Measurements from ENCODE around the gene HEMK1. TPM values are rescaled to one million over a fixed set of nuclear protein-coding genes. Genes with fewer than 3 reads are reported as not detected.

The HEMK1 gene
- total RNA-seq, 6 donors from 2014 or later = 5.0 to 25.3 (median 9.6) TPM

- DNase-seq (no peak), ATAC-seq (ENCODE audit: low FRiP score in 2 of 2) (no peak)
- Histone ChIP-seq H3K9me3 (no peaks in the 10 kb centered on the region), H3K27ac (no peak overlapping the region), H3K4me1 (peaks cover 15 to 23% (median 19%) of the 10 kb centered on the region in 4 donors), H3K36me3 (no peaks in the 10 kb centered on the region), H3K4me3 (no peak overlapping the region), H3K27me3 (no peaks in the 10 kb centered on the region)
- TF ChIP-seq EP300 (IDR thresholded peaks at IDR 0.05) = no peak
- no peak for TF ChIP-seq POLR2AphosphoS5 (IDR thresholded peaks at IDR 0.05)
- no peak for TF ChIP-seq POLR2A (IDR thresholded peaks at IDR 0.05)
- TF ChIP-seq CTCF (IDR thresholded peaks at IDR 0.05) = no peak
- 86 to 89% methylated on average over 1 of the region's 1 CpG for WGBS, 2 donors
Measured at GRCh38 chr3:50564321-50564720, 5.0 kb upstream of the HEMK1 start.

DNA sequence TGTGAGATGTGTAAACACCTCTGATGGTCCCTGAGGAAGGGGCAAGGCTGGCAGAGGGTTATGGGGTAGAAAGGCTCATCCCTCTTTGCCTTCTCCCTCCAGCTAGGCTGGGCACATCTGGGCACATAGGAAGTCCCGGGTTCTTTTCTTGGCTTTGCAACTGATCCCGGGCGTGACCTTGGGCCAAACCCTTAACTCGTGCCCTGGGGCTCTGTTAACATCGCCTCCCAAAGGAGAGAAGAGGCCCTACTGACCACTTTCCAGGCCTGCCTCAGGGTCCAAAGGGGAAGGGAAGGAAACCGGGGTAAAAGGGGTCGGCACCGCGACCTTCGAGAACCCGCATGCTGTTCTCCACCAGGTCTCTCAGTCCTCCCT is 2.3 kb upstream of the HEMK1 start:
- Histone ChIP-seq H3K9me3 (no peaks in the 10 kb centered on the region), H3K4me1 (peaks cover 25 to 39% (median 30%) of the 10 kb centered on the region in 4 donors), H3K27me3 (no peaks in the 10 kb centered on the region), H3K27ac (peak overlapping the region; percentile 23 to 88 (median 75)), H3K36me3 (no peaks in the 10 kb centered on the region), H3K4me3 (peak overlapping the region; percentile 54 to 75 (median 64))
- DNase-seq (no peak), ATAC-seq (ENCODE audit: low FRiP score in 2 of 2) (no peak)
- 21 to 28% methylated on average over 3 to 11 of the region's 11 CpGs for WGBS, 2 donors
- TF ChIP-seq POLR2A (IDR thresholded peaks at IDR 0.05) (no peak), CTCF (IDR thresholded peaks at IDR 0.05) (no peak), EP300 (IDR thresholded peaks at IDR 0.05) (no peak), POLR2AphosphoS5 (IDR thresholded peaks at IDR 0.05) (no peak)

DNA sequence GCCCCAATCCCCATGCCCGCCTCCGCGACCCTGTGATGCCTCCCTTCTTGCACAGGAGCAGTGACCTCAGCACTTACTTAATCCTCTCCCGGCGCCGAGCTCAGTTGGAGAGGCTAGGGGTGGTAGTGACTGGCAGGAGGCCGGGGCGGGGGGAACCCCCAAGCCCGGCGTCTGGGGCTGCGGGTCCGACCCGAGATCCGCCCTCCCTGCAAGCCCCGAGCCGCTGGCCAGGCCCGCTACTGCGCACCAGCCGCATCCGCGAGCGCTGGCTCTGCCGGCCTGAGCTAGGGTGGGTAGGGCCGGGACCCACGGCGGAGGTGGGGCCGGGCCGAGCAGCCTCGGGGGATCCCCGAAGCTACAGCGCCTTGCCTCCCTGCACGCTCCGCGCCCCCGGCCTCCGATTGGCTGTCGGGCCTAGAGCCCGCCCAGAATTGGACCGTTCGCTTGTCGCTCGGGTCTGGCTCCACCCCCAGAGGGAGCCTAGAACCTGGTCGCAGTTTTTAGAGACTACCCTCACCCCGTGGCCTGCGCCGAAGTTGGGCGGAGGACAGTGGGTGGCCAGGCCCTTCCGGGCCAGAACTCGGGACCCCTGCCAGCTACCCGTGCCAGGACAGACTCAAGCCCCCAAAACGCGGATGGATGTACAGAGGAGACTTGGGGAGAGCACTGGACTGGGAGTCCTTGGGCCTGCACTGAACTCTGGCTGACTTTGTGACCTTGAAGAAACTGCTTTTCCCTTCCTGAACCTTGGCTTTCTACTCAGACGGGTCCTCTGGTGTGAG is 1.7 kb upstream of the HEMK1 start, which contains the start of gene C3orf18:
C3orf18 (minus strand) TSS at position 362 of the 782 bp plus-strand sequence. CDS start 2,048 bp downstream, outside the sequence.
- Histone ChIP-seq H3K9me3 (no peaks in the 10 kb centered on the region), H3K4me1 (peaks cover 30 to 45% (median 35%) of the 10 kb centered on the region in 4 donors), H3K27me3 (no peaks in the 10 kb centered on the region), H3K27ac (peak within 1 kb of the TSS; percentile 23 to 91 (median 84)), H3K36me3 (no peaks in the 10 kb centered on the region), H3K4me3 (peak within 1 kb of the TSS; percentile 57 to 78 (median 70))
- DNase-seq (peak; percentile 94 to 99), ATAC-seq (ENCODE audit: low FRiP score in 2 of 2) (peak; percentile 87 to 89)
- 4 to 6% methylated on average over 7 to 24 of the region's 53 CpGs for WGBS, 2 donors
- no peak for TF ChIP-seq EP300 (IDR thresholded peaks at IDR 0.05)
- peak in 1 of 2 donors; percentile 7 for TF ChIP-seq POLR2AphosphoS5 (IDR thresholded peaks at IDR 0.05)
- peak in 1 of 6 experiments; percentile 7 for TF ChIP-seq CTCF (IDR thresholded peaks at IDR 0.05)
- peak in 1 of 4 donors; percentile 49 for TF ChIP-seq POLR2A (IDR thresholded peaks at IDR 0.05)

DNA sequence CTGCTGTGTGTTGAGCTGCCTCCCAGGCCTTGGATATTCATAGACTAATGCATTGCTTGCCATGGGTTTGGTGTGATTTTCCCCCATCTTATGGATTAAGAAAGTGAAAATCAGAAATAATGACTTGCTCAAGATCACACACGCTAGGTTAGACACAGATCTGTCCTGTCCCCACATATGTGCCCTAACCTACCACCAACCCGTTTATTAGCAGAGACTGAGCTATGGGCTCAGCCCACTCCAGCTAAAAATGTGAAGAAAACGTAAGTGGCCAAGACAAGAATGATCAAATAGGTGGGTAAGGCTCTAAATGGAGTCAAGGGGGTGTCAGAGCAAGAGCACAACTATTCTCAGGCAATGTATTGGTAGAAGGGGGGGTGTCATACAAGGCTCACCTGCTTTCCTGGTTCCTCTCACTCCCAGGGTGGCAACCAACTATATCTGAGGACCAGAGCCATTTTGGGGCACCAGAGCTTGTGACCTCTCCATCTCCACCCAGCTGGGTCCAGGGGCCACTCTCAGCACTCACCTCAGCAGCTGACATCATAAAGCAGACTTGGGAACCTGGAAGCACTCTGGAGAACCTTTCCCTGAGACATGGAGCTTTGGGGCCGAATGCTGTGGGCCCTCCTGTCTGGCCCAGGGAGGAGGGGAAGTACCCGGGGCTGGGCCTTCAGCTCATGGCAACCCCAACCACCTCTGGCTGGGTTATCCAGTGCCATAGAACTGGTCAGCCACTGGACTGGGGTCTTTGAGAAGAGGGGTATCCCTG is 1.4 kb downstream of the HEMK1 start:
- Histone ChIP-seq H3K27ac (peak overlapping the region in 2 of 4 donors; percentile 81 to 88), H3K36me3 (peaks cover 0 to 14% (median 0%) of the 10 kb centered on the region in 4 donors), H3K9me3 (no peaks in the 10 kb centered on the region), H3K4me1 (peaks cover 39 to 68% (median 63%) of the 10 kb centered on the region in 4 donors), H3K4me3 (peak overlapping the region in 1 of 4 donors; percentile 78), H3K27me3 (no peaks in the 10 kb centered on the region)
- no peak for ATAC-seq (ENCODE audit: low FRiP score in 2 of 2)
- TF ChIP-seq CTCF (IDR thresholded peaks at IDR 0.05) (no peak), POLR2AphosphoS5 (IDR thresholded peaks at IDR 0.05) (no peak), EP300 (IDR thresholded peaks at IDR 0.05) (no peak), POLR2A (IDR thresholded peaks at IDR 0.05) (no peak)
- 87 to 89% methylated on average over 4 to 5 of the region's 5 CpGs for WGBS, 2 donors
- no peak for DNase-seq

Measured in upper lobe of left lung (tissue), 6 donors.